RWPE2 (cell line): ENCODE results near the gene ARHGAP26.

Experiments
- ATAC-seq: fragments of 200-7000 bp; cut with Tn5 transposase; 3 replicates; pipeline ENCODE4 v1.9.1; 2021; ENCODE audit warnings: low read depth
- DNase-seq: peaks from one replicate; pipeline ENCODE4 v3.0.0-alpha.2; 2020; ENCODE audit warnings: low spot score
- H3K27ac ChIP-seq: fragments of 450-650 bp; 2 replicates; pipeline ENCODE4 v1.5.1; 2017; ENCODE audit warnings: mild to moderate bottlenecking; ENCODE audit not compliant: poor library complexity, severe bottlenecking
- H3K27me3 ChIP-seq: fragments of 250-450 bp; sonication (Bioruptor Pico); 2 replicates; pipeline ENCODE4 v1.5.1; 2021; ENCODE audit warnings: mild to moderate bottlenecking, moderate library complexity; ENCODE audit not compliant: insufficient read depth, poor library complexity, severe bottlenecking
- H3K36me3 ChIP-seq: fragments of 250-450 bp; sonication (Bioruptor Pico); 2 replicates; pipeline ENCODE4 v1.5.1; 2020; ENCODE audit warnings: low read depth, mild to moderate bottlenecking, moderate library complexity
- H3K4me1 ChIP-seq: fragments of 250-450 bp; sonication (Bioruptor Pico); 2 replicates; pipeline ENCODE4 v1.5.1; 2021; ENCODE audit warnings: mild to moderate bottlenecking, moderate library complexity; ENCODE audit not compliant: insufficient read depth, poor library complexity, severe bottlenecking
- H3K4me3 ChIP-seq: fragments of 250-450 bp; sonication (Bioruptor Pico); 2 replicates; pipeline ENCODE4 v1.5.1; 2021; ENCODE audit warnings: mild to moderate bottlenecking, moderate library complexity; ENCODE audit not compliant: severe bottlenecking
- H3K9me3 ChIP-seq: fragments of 250-450 bp; sonication (Bioruptor Pico); 2 replicates; pipeline ENCODE4 v1.5.1; 2021; ENCODE audit warnings: mild to moderate bottlenecking, moderate library complexity; ENCODE audit not compliant: severe bottlenecking
- TF ChIP-seq, protein P1 (sequence below): fragments of 450-650 bp; IDR thresholded peaks from one replicate; pipeline ENCODE4 v1.5.1; 2017; ENCODE audit warnings: mild to moderate bottlenecking, moderate library complexity; ENCODE audit not compliant: poor library complexity, severe bottlenecking

Gene ARHGAP26

DNA sequence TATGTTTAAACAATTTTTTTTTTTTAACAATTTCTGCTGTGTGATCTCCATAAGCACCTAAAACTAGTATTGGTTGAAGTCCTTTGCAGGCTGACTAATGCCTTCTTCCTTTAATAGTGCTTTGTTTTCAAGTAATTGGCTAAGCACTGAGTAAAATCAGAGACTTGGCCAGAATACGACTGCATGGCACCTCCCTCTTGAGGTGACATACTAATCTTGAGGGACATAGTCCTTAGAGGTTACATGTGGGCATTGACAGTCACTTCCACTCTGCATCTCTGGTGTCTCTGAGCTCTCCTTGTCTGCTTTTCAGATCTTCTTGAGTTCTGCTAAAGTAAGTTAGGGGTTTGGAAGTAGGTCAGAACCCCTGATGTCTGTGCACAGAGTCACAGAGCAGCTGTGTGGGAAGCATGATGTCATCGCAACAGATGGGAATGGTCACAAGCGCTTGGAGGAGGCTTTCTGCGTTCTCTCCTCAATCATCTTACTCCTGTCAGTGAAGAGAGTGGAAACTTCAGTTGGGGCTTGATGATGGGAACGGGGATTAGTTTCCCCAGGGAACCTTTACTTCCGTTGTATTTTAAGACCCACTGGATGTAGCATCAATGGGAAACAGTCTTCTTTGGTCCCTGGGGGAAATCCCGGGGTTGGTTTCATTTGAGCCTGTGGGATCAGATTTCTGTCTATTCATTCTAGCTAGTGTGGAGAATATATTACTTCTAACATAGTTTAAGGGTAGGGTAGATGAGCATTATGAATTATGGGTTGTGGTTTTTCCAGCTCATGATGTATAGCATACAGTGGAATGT lies 136.9 kb downstream of the ARHGAP26 start:
- Histone ChIP-seq H3K27ac (no peak overlapping the region), H3K9me3 (no peaks in the 10 kb centered on the region), H3K36me3 (peaks cover 29% of the 10 kb centered on the region), H3K27me3 (no peaks in the 10 kb centered on the region), H3K4me1 (peaks cover 10% of the 10 kb centered on the region), H3K4me3 (no peak overlapping the region)
- TF ChIP-seq, protein P1, sequence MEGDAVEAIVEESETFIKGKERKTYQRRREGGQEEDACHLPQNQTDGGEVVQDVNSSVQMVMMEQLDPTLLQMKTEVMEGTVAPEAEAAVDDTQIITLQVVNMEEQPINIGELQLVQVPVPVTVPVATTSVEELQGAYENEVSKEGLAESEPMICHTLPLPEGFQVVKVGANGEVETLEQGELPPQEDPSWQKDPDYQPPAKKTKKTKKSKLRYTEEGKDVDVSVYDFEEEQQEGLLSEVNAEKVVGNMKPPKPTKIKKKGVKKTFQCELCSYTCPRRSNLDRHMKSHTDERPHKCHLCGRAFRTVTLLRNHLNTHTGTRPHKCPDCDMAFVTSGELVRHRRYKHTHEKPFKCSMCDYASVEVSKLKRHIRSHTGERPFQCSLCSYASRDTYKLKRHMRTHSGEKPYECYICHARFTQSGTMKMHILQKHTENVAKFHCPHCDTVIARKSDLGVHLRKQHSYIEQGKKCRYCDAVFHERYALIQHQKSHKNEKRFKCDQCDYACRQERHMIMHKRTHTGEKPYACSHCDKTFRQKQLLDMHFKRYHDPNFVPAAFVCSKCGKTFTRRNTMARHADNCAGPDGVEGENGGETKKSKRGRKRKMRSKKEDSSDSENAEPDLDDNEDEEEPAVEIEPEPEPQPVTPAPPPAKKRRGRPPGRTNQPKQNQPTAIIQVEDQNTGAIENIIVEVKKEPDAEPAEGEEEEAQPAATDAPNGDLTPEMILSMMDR, result no peak
- no peak for DNase-seq
- no peak; the same call in 2 of the 3 replicates for ATAC-seq

GRCh38 chr5:142908659-142909058 lies 138.5 kb downstream of the ARHGAP26 start:
- TF ChIP-seq, protein P1, result no peak
- no peak overlapping the region for H3K4me3 ChIP-seq
- no peak overlapping the region for H3K27ac ChIP-seq
- no peaks in the 10 kb centered on the region for H3K27me3 ChIP-seq
- H3K4me1 ChIP-seq, result peaks cover 17% of the 10 kb centered on the region
- no peak for ATAC-seq
- H3K9me3 ChIP-seq, result no peaks in the 10 kb centered on the region
- peaks cover 23% of the 10 kb centered on the region for H3K36me3 ChIP-seq
- DNase-seq, result no peak

DNA sequence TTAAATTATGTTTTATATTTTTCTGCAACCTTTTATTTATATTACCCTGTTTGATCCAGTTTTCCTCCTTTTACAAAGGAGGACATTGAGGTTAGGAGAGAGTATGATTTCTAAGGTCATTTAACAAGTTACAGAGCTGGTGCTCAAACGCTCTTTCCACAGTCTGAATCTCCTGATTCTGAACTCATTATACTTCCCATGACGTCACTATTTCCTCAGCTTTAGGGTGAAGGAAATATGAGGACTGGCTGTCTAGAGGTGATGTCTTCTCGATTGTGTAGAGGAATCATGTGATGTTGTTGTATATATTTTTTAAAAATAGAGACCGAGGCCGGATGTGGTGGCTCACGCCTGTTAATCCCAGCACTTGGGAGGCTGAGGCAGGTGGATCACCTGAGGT lies 140.0 kb downstream of the ARHGAP26 start:
- H3K4me3 ChIP-seq, result no peak overlapping the region
- peaks cover 12% of the 10 kb centered on the region for H3K4me1 ChIP-seq
- H3K36me3 ChIP-seq, result peaks cover 16% of the 10 kb centered on the region
- no peak for DNase-seq
- no peak for ATAC-seq
- TF ChIP-seq, protein P1, result no peak
- H3K27ac ChIP-seq, result no peak overlapping the region
- H3K9me3 ChIP-seq, result no peaks in the 10 kb centered on the region
- no peaks in the 10 kb centered on the region for H3K27me3 ChIP-seq

DNA sequence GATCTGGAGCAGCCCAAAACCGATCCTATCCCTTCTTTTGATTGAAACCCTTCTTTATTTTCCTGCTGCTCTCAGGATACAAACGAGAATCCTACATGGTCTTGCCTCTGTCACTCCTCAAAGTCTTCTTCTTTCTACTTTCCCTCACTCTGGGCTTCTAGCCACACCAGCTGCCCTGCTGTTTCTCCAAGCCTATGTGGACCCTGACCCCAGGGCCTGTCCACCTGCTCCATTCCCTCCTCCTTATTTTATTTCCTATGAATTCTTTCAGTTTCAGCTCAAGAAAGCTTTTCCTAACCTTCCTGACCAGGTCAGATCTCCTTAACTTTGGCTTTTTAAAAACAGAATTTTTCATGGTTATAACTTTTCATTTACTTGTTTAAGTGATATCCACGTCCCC lies 141.0 kb downstream of the ARHGAP26 start:
- no peaks in the 10 kb centered on the region for H3K27me3 ChIP-seq
- H3K9me3 ChIP-seq, result no peaks in the 10 kb centered on the region
- no peak overlapping the region for H3K4me3 ChIP-seq
- H3K27ac ChIP-seq, result no peak overlapping the region
- TF ChIP-seq, protein P1, result no peak
- no peak for DNase-seq
- ATAC-seq, result no peak
- H3K36me3 ChIP-seq, result peaks cover 6% of the 10 kb centered on the region; the same call in 1 of the 2 replicates
- peaks cover 14% of the 10 kb centered on the region for H3K4me1 ChIP-seq

- Histone ChIP-seq H3K27me3 (no peaks in the 10 kb centered on the region), H3K27ac (no peak overlapping the region), H3K36me3 (peaks cover 6% of the 10 kb centered on the region), H3K4me3 (no peak overlapping the region), H3K4me1 (peaks cover 14% of the 10 kb centered on the region), H3K9me3 (no peaks in the 10 kb centered on the region)
- TF ChIP-seq, protein P1, result no peak
- ATAC-seq (no peak), DNase-seq (no peak)
Observed at GRCh38 chr5:142911775-142912174, 141.6 kb downstream of the ARHGAP26 start.
